Neuronal stem cell (in vitro differentiated cells): ENCODE results near the gene PGLYRP4.

Source experiments
- DNase-seq: peaks from one replicate; pipeline ENCODE4 v3.0.0-alpha.2; 2013; ENCODE audit warnings: low spot score
- H2AFZ ChIP-seq: one replicate; pipeline ENCODE4 v1.6.1; 2013; ENCODE audit warnings: mild to moderate bottlenecking, low read length, inconsistent platforms
- H2AK5ac ChIP-seq: 2 replicates; pipeline ENCODE4 v1.6.1; 2013; ENCODE audit warnings: low read depth, mild to moderate bottlenecking, inconsistent platforms, low read length, moderate library complexity, mixed read lengths
- H2BK120ac ChIP-seq: 2 replicates; pipeline ENCODE4 v1.6.1; 2013; ENCODE audit warnings: low read depth, mild to moderate bottlenecking, inconsistent platforms, low read length, moderate library complexity, mixed read lengths
- H2BK12ac ChIP-seq: one replicate; pipeline ENCODE4 v1.6.1; 2013; ENCODE audit warnings: low read length, inconsistent platforms
- H2BK15ac ChIP-seq: 2 replicates; pipeline ENCODE4 v1.6.1; 2013; ENCODE audit warnings: mild to moderate bottlenecking, low read length, inconsistent platforms, mixed read lengths
- H2BK5ac ChIP-seq: one replicate; pipeline ENCODE4 v1.6.1; 2013; ENCODE audit warnings: inconsistent platforms, mild to moderate bottlenecking, low read length, moderate library complexity
- H3K14ac ChIP-seq: one replicate; pipeline ENCODE4 v1.6.1; 2013; ENCODE audit warnings: low read length, inconsistent platforms
- H3K18ac ChIP-seq: 2 replicates; pipeline ENCODE4 v1.6.1; 2013; ENCODE audit warnings: low read length, inconsistent platforms
- H3K23ac ChIP-seq: 2 replicates; pipeline ENCODE4 v1.6.1; 2013; ENCODE audit warnings: low read depth, mild to moderate bottlenecking, mixed read lengths, low read length, inconsistent platforms; ENCODE audit not compliant: poor library complexity
- H3K27ac ChIP-seq: replicated peaks from 3 replicates; pipeline ENCODE4 v1.5.1; 2013; ENCODE audit warnings: low read length, inconsistent platforms
- H3K27me3 ChIP-seq, 3 experiments: 2 replicates each; pipeline ENCODE4 v1.6.1; 2013; ENCODE audit warnings: low read length in 3 of 3, mild to moderate bottlenecking in 2 of 3, inconsistent platforms in 1 of 3, low read depth in 1 of 3, mixed read lengths in 1 of 3, moderate library complexity in 1 of 3; ENCODE audit not compliant: control insufficient read depth in 3 of 3, insufficient read depth in 3 of 3
- H3K36me3 ChIP-seq, 2 donors: replicated peaks in 1 of 2; 2 replicates each; pipeline ENCODE4 v1.6.1; 2013; ENCODE audit warnings: low read length in 2 of 2; ENCODE audit not compliant: control insufficient read depth in 2 of 2, insufficient read depth in 2 of 2
- H3K4ac ChIP-seq: 2 replicates; pipeline ENCODE4 v1.6.1; 2013; ENCODE audit warnings: inconsistent platforms, mild to moderate bottlenecking, low read length, moderate library complexity
- H3K4me1 ChIP-seq, 2 donors: 1 replicate in 1 of 2; 2 replicates in 1 of 2; pipeline ENCODE4 v1.6.1; 2013; ENCODE audit warnings: low read length in 2 of 2, low read depth in 1 of 2; ENCODE audit not compliant: control insufficient read depth in 2 of 2, insufficient read depth in 1 of 2
- H3K4me2 ChIP-seq: one replicate; pipeline ENCODE4 v1.6.1; 2013; ENCODE audit warnings: mild to moderate bottlenecking, low read length, inconsistent platforms; ENCODE audit not compliant: insufficient read depth, poor library complexity, severe bottlenecking
- H3K4me3 ChIP-seq, 2 donors: 2 replicates each; pipeline ENCODE4 v1.5.1; 2013; ENCODE audit warnings: low read length in 2 of 2, mild to moderate bottlenecking in 2 of 2, inconsistent platforms in 1 of 2, moderate library complexity in 1 of 2
- H3K79me1 ChIP-seq: one replicate; pipeline ENCODE4 v1.6.1; 2013; ENCODE audit warnings: low read depth, mild to moderate bottlenecking, inconsistent platforms, low read length, moderate library complexity
- H3K9ac ChIP-seq: one replicate; pipeline ENCODE4 v1.6.1; 2013; ENCODE audit warnings: mild to moderate bottlenecking, low read depth, low read length, inconsistent platforms; ENCODE audit not compliant: poor library complexity
- H3K9me3 ChIP-seq, 2 donors: replicated peaks in 1 of 2; 2 replicates each; pipeline versions ENCODE3 to v1.6.1; 2013; ENCODE audit warnings: low read length in 2 of 2, mild to moderate bottlenecking in 2 of 2, inconsistent platforms in 1 of 2, low read depth in 1 of 2, mixed read lengths in 1 of 2, moderate library complexity in 1 of 2; ENCODE audit not compliant: control insufficient read depth in 2 of 2, insufficient read depth in 1 of 2
- H4K8ac ChIP-seq: one replicate; pipeline ENCODE4 v1.6.1; 2013; ENCODE audit warnings: low read depth, mild to moderate bottlenecking, inconsistent platforms, low read length, moderate library complexity
- H4K91ac ChIP-seq: one replicate; pipeline ENCODE4 v1.6.1; 2013; ENCODE audit warnings: low read length, low read depth, mild to moderate bottlenecking, inconsistent platforms; ENCODE audit not compliant: poor library complexity
- WGBS, 2 donors: extraction: QIAGEN DNeasy Blood & Tissue Kit; methylation state at CpG; one replicate each; pipeline ENCODE4 v1.1.7; 2013; ENCODE audit warnings: missing lambda C conversion rate in 2 of 2, mixed read lengths in 1 of 2; ENCODE audit not compliant: insufficient read length in 2 of 2, insufficient replicate concordance in 1 of 2; ENCODE audit errors: extremely low coverage in 2 of 2; 5-methylcytosine and 5-hydroxymethylcytosine counted together

PGLYRP4 gene

DNA sequence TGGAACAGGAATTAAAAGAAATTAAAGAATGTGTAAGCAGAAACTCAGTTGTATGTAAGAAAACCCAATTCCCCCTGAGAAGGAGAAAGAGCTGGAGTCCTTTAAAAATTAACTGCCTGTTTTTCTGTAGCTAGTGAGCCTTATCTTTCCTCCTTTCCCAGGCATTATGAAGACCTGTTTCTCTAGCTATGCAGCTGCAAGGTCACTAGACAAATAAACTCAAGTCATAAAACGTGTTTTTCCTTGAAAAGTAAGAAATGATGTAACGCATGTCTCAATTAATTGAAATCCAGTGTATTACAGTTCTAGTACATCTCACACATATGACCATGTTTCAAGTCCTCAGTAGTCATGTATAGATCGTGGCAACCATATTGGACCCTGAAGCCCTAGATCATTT, 21.5 kb upstream of the PGLYRP4 start:
- H3K36me3 ChIP-seq, result no peaks in the 10 kb centered on the region
- no peak overlapping the region for H3K4ac ChIP-seq
- no peak for DNase-seq
- H3K9me3 ChIP-seq, result no peaks in the 10 kb centered on the region
- no peaks in the 10 kb centered on the region for H3K79me1 ChIP-seq
- H2AK5ac ChIP-seq, result no peak overlapping the region
- no peak overlapping the region for H3K9ac ChIP-seq
- H3K4me2 ChIP-seq, result no peak overlapping the region
- no peak overlapping the region for H2BK15ac ChIP-seq
- no peak overlapping the region for H2BK5ac ChIP-seq
- H3K23ac ChIP-seq, result no peak overlapping the region
- no peak overlapping the region for H3K18ac ChIP-seq
- H2BK12ac ChIP-seq, result no peak overlapping the region
- no peak overlapping the region for H4K8ac ChIP-seq
- no CpG with 5 or more reads among the region's 3 CpGs for WGBS, 2 donors
- H2BK120ac ChIP-seq, result no peak overlapping the region
- H3K14ac ChIP-seq, result no peak overlapping the region
- no peak overlapping the region for H3K4me3 ChIP-seq
- no peak overlapping the region for H4K91ac ChIP-seq
- no peaks in the 10 kb centered on the region for H3K4me1 ChIP-seq
- peaks cover 0 to 15% (median 0%) of the 10 kb centered on the region in 3 experiments for H3K27me3 ChIP-seq
- no peak overlapping the region for H2AFZ ChIP-seq
- no peak overlapping the region for H3K27ac ChIP-seq

DNA sequence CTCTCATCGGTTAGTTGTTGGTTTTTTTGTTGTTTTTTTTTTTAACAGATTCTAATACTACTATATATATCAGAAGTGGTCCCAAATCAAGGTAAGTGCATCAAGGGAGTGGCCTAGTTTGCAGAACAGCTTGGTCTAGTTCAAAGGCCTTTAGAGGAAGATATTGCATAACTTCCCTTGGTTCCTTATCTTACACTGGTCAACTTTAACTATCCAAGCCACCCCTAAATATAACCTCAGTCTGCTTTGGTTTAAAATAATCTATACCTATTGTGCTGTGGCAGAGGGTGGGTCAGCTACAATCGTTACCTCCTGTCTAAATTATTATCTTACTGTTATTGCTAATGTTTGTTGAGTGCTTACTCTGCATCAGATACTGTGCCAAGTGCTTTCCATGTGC, 19.9 kb upstream of the PGLYRP4 start:
- H2BK120ac ChIP-seq, result no peak overlapping the region
- no peak overlapping the region for H3K4me3 ChIP-seq
- WGBS, 2 donors, result no CpG with 5 or more reads among the region's 2 CpGs
- no peak overlapping the region for H3K9ac ChIP-seq
- H2BK12ac ChIP-seq, result no peak overlapping the region
- no peaks in the 10 kb centered on the region for H3K36me3 ChIP-seq
- H2AK5ac ChIP-seq, result no peak overlapping the region
- H3K27me3 ChIP-seq, result peaks cover 0 to 20% (median 0%) of the 10 kb centered on the region in 3 experiments
- no peak overlapping the region for H4K8ac ChIP-seq
- no peak for DNase-seq
- no peak overlapping the region for H2BK5ac ChIP-seq
- no peak overlapping the region for H3K14ac ChIP-seq
- H4K91ac ChIP-seq, result no peak overlapping the region
- H3K4ac ChIP-seq, result no peak overlapping the region
- H3K4me2 ChIP-seq, result no peak overlapping the region
- H2AFZ ChIP-seq, result no peak overlapping the region
- no peaks in the 10 kb centered on the region for H3K79me1 ChIP-seq
- no peaks in the 10 kb centered on the region for H3K4me1 ChIP-seq
- no peak overlapping the region for H3K18ac ChIP-seq
- H3K27ac ChIP-seq, result no peak overlapping the region
- no peak overlapping the region for H2BK15ac ChIP-seq
- no peak overlapping the region for H3K23ac ChIP-seq
- no peaks in the 10 kb centered on the region for H3K9me3 ChIP-seq

GRCh38 chr1:153367090-153367489, 18.4 kb upstream of the PGLYRP4 start:
- H2AFZ ChIP-seq, result no peak overlapping the region
- H3K4me3 ChIP-seq, result no peak overlapping the region
- no peak overlapping the region for H2BK5ac ChIP-seq
- no peak overlapping the region for H2BK12ac ChIP-seq
- no peak overlapping the region for H3K18ac ChIP-seq
- no peak overlapping the region for H3K4ac ChIP-seq
- WGBS, 2 donors, result no CpG with 5 or more reads among the region's 2 CpGs
- H3K4me1 ChIP-seq, result no peaks in the 10 kb centered on the region
- H4K91ac ChIP-seq, result no peak overlapping the region
- no peak for DNase-seq
- H2BK15ac ChIP-seq, result no peak overlapping the region
- H3K23ac ChIP-seq, result no peak overlapping the region
- H4K8ac ChIP-seq, result no peak overlapping the region
- no peak overlapping the region for H3K9ac ChIP-seq
- H3K9me3 ChIP-seq, result no peaks in the 10 kb centered on the region
- no peak overlapping the region for H3K4me2 ChIP-seq
- no peaks in the 10 kb centered on the region for H3K79me1 ChIP-seq
- peaks cover 0 to 22% (median 0%) of the 10 kb centered on the region in 3 experiments for H3K27me3 ChIP-seq
- no peaks in the 10 kb centered on the region for H3K36me3 ChIP-seq
- H3K27ac ChIP-seq, result no peak overlapping the region
- H2BK120ac ChIP-seq, result no peak overlapping the region
- H2AK5ac ChIP-seq, result no peak overlapping the region
- H3K14ac ChIP-seq, result no peak overlapping the region

GRCh38 chr1:153366261-153366660, 17.6 kb upstream of the PGLYRP4 start:
- Histone ChIP-seq H4K8ac (no peak overlapping the region), H3K27ac (no peak overlapping the region), H3K23ac (no peak overlapping the region), H2BK120ac (no peak overlapping the region), H3K27me3 (peaks cover 0 to 22% (median 0%) of the 10 kb centered on the region in 3 experiments), H3K4me2 (no peak overlapping the region), H3K36me3 (no peaks in the 10 kb centered on the region), H3K4ac (no peak overlapping the region), H2BK15ac (no peak overlapping the region), H2BK5ac (no peak overlapping the region), H3K4me1 (no peaks in the 10 kb centered on the region), H3K9me3 (no peaks in the 10 kb centered on the region), H3K4me3 (no peak overlapping the region), H4K91ac (no peak overlapping the region), H2BK12ac (no peak overlapping the region), H2AFZ (no peak overlapping the region), H3K9ac (no peak overlapping the region), H3K14ac (no peak overlapping the region), H3K18ac (no peak overlapping the region), H3K79me1 (no peaks in the 10 kb centered on the region), H2AK5ac (no peak overlapping the region)
- WGBS, 2 donors, result no CpG with 5 or more reads among the region's 6 CpGs
- DNase-seq, result no peak
